Suprapubic skin (tissue), 4 donors: ENCODE data around the gene COL6A1. TPM values are rescaled to one million over a fixed set of nuclear protein-coding genes. Genes with fewer than 3 reads are reported as not detected.

Experiments
- DNase-seq, 2 donors: peaks; one replicate each; pipeline ENCODE4 v3.0.0-alpha.2; 2019; ENCODE audit warnings: low spot score in 2 of 2
- H3K27ac ChIP-seq: fragments of 200-600 bp; sonication (generic); one replicate; pipeline ENCODE4 v1.5.1; 2019
- H3K27me3 ChIP-seq: fragments of 200-600 bp; sonication (generic); one replicate; pipeline ENCODE4 v1.5.1; 2019
- H3K36me3 ChIP-seq: fragments of 200-600 bp; sonication (generic); one replicate; pipeline ENCODE4 v1.5.1; 2019
- H3K4me1 ChIP-seq: fragments of 200-600 bp; sonication (generic); one replicate; pipeline ENCODE4 v1.5.1; 2019
- H3K4me3 ChIP-seq: fragments of 200-600 bp; sonication (generic); one replicate; pipeline ENCODE4 v1.5.1; 2019; ENCODE audit warnings: mild to moderate bottlenecking
- H3K9me3 ChIP-seq: fragments of 200-600 bp; sonication (generic); one replicate; pipeline ENCODE4 v1.5.1; 2019
- EP300 ChIP-seq: sonication (generic); formaldehyde crosslinking; IDR thresholded peaks from one replicate; pipeline ENCODE4 v1.6.1; 2017; ENCODE audit warnings: antibody characterized with exemption
- POLR2A ChIP-seq, 2 donors: fragments of 450-650 bp; IDR thresholded peaks; one replicate each; pipeline ENCODE4 v1.6.1; 2017; ENCODE audit warnings: antibody characterized with exemption in 2 of 2, mild to moderate bottlenecking in 2 of 2, moderate library complexity in 2 of 2
- POLR2AphosphoS5 ChIP-seq, 3 donors: sonication (generic); formaldehyde crosslinking; IDR thresholded peaks; one replicate each; pipeline ENCODE4 v1.6.1; 2017; ENCODE audit warnings: antibody characterized with exemption in 3 of 3
- WGBS: methylation state at CpG from one replicate; pipeline ENCODE4 v1.1.5; 2018; 5-methylcytosine and 5-hydroxymethylcytosine counted together
- total RNA-seq, 4 donors: library from RNA; depleted of rRNA; stranded (reverse); fragments of >200 nt; gene quantifications; one replicate each; pipeline ENCODE4 v1.1.0, GENCODE V29; 2016
- TF ChIP-seq, protein P1 (sequence below), 2 donors: fragments of 200-600 bp in 1 of 2; fragments of 450-650 bp in 1 of 2; sonication (generic) in 1 of 2; IDR thresholded peaks; one replicate each; pipeline ENCODE4 v1.5.1; 2016 to 2019; ENCODE audit warnings: antibody characterized with exemption in 2 of 2, mild to moderate bottlenecking in 1 of 2, moderate library complexity in 1 of 2

Gene COL6A1
- total RNA-seq, 4 donors from 2014 or later = 105 to 123 (median 109) TPM

DNA sequence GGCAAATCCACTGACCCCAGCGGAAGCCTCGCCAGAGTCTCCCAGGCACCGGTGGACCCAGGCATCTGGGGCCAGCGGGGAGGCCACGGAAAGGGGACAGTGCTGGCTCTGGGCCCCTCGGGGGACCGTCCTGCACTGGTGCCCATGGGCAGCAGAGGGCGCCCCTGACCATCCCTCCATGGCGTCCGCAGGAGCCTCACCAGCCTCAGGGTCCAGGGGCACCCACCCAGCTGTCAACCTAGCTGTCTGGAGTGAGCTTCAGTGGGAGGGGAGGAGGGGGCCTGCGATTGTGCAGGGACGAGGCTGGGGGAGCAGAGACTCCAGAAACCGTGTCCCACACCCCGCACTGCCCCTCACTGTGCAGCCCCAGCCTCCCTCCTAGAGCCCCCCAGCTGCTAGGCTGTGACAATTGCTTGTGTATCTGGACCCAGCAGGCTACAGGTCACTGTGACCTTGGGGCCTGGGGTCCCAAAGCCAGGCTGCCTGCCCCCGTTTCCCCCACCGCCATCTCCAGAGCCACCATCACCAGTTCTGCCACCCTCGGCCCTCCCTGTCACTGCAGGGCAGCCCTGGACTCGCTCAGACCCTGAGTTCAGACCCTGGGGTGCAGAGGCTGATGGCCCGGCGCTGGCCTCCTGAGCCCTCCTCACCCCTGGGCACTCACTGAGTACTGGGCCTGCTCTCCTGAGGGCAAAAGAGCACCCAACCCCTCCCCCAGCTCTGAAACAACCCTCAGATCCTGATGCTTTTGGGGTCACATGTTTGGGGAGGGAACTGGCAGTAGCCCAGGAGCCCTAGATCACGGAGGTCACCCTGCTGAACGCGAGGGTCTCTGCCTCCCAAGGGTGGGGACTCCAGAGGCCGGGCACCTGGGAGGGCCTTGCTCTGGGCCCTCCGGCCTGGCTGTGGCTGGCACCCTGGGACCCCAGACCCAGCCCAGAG lies 10.6 kb upstream of the COL6A1 start:
- peak; percentile 80 to 85 for DNase-seq
- TF ChIP-seq, protein P1, sequence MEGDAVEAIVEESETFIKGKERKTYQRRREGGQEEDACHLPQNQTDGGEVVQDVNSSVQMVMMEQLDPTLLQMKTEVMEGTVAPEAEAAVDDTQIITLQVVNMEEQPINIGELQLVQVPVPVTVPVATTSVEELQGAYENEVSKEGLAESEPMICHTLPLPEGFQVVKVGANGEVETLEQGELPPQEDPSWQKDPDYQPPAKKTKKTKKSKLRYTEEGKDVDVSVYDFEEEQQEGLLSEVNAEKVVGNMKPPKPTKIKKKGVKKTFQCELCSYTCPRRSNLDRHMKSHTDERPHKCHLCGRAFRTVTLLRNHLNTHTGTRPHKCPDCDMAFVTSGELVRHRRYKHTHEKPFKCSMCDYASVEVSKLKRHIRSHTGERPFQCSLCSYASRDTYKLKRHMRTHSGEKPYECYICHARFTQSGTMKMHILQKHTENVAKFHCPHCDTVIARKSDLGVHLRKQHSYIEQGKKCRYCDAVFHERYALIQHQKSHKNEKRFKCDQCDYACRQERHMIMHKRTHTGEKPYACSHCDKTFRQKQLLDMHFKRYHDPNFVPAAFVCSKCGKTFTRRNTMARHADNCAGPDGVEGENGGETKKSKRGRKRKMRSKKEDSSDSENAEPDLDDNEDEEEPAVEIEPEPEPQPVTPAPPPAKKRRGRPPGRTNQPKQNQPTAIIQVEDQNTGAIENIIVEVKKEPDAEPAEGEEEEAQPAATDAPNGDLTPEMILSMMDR (IDR thresholded peaks at IDR 0.05) = peak; percentile 75 to 87
- no peak for TF ChIP-seq POLR2AphosphoS5 (IDR thresholded peaks at IDR 0.05)
- Histone ChIP-seq H3K27me3 (peaks cover 6% of the 10 kb centered on the region), H3K36me3 (no peaks in the 10 kb centered on the region), H3K9me3 (no peaks in the 10 kb centered on the region), H3K4me1 (peaks cover 54% of the 10 kb centered on the region), H3K4me3 (no peak overlapping the region), H3K27ac (peak overlapping the region; percentile 93)
- WGBS = 40% methylated on average over 4 of the region's 25 CpGs

DNA sequence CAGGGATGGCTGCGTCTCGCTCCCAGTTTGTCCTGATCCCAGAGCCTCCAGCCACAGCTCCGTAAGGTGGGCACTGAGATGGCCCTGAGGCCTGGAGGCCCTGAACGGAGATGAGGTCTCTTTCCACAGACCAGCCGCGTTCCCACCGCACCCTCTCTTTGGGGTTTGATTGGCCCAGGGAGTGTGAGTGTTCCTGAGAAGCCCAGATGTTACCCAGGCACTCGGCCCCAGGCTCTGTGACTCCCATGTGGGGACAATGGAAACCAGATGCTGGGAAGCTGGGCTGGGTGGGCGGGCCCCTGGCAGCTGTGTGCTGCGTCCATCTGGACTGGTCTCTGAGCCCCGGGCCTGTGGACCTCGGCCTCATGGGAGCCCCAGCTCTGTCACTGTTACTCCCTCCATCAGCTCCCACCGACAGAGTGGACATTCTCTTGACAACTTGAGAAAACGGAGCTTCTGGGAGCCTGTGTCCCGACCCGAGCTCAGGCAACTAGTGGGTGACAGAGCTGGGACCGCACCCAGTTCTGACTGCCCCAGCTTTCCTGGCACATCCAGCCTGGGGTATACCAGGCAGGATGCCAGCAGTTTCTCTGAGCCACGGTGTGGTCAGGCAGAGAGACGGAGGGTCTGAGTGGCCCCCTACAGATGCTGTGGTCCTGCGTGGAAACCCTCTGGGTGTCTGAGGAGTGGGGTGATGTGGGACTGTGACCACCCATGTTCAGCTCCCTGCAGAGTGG lies 9.8 kb upstream of the COL6A1 start:
- peak in 1 of 3 donors; percentile 41 for TF ChIP-seq POLR2AphosphoS5 (IDR thresholded peaks at IDR 0.05)
- TF ChIP-seq POLR2A (IDR thresholded peaks at IDR 0.05) = no peak
- H3K4me1 ChIP-seq = peaks cover 54% of the 10 kb centered on the region
- 57% methylated on average over 17 of the region's 20 CpGs for WGBS
- H3K27me3 ChIP-seq = peaks cover 6% of the 10 kb centered on the region
- peak overlapping the region; percentile 49 for H3K4me3 ChIP-seq
- peak overlapping the region; percentile 93 for H3K27ac ChIP-seq
- no peaks in the 10 kb centered on the region for H3K36me3 ChIP-seq
- DNase-seq = peak; percentile 90 to 96
- no peaks in the 10 kb centered on the region for H3K9me3 ChIP-seq

DNA sequence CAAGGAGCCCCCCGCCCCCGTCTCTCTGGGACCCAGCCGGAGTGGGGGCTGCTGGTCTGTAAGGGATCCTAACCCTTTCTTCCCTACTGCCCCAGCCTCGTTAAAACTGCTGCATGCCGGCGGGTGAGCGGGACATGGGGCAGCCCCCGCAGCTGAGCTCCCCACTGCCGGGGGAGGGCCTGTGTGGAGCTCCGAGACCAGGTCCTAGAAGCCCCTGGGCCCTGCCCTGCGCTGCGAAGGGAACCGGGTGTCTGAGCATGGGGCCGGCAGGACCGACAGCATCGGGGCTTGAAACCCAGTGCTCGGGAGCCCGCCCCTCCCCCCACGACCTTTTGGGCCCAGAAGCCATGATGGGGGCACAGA lies 9.2 kb upstream of the COL6A1 start:
- peak; percentile 74 to 82 for DNase-seq
- WGBS = 75% methylated on average over 4 of the region's 19 CpGs
- H3K27ac ChIP-seq = peak overlapping the region; percentile 93
- peak overlapping the region; percentile 49 for H3K4me3 ChIP-seq
- H3K9me3 ChIP-seq = no peaks in the 10 kb centered on the region
- TF ChIP-seq EP300 (no peak), POLR2AphosphoS5 (IDR thresholded peaks at IDR 0.05) (no peak), POLR2A (IDR thresholded peaks at IDR 0.05) (no peak)
- TF ChIP-seq, protein P1 (IDR thresholded peaks at IDR 0.05) = no peak
- no peaks in the 10 kb centered on the region for H3K36me3 ChIP-seq
- H3K27me3 ChIP-seq = peaks cover 6% of the 10 kb centered on the region
- peaks cover 55% of the 10 kb centered on the region for H3K4me1 ChIP-seq

DNA sequence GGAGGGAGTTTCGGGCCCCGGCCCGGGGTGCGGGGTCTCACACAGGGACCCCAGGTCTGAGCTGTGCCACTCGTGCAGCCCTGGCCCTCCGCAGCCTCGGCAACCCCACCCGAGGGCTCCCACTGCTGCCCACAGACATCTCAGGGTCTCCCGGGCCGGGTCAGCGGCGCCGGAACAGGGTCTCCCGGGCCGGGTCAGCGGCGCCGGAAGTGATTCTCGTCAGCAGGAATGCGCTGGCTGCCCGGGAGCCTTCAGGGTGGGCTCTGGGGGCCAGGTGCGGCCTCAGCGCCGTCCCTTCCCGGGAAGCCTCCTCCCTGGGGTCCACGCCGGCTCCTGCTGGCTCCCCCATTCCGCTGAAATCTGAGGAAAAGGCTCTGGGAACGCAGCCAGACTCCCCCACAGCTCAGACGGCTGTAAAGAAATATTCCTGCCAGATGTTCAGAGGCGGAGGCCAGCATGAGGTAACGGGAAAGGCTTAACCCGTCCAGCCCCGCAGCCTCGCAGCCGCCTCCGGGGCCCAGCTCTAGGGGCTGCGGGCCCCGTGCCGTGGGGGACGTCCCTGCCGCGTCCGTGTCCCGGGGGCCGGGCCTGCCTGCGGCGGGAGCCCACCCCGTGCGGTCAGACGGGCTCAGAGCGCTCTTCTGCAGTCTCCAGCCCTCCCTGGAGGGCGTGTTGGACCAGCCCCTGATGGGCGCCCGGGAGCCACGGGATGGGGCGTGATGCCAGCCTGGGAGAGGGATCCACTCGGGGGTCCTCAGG lies 8.7 kb upstream of the COL6A1 start:
- Histone ChIP-seq H3K9me3 (no peaks in the 10 kb centered on the region), H3K27ac (peak overlapping the region; percentile 93), H3K36me3 (no peaks in the 10 kb centered on the region), H3K4me1 (peaks cover 60% of the 10 kb centered on the region), H3K4me3 (peak overlapping the region; percentile 49), H3K27me3 (peaks cover 6% of the 10 kb centered on the region)
- no CpG with 5 or more reads among the region's 58 CpGs for WGBS
- DNase-seq = peak; percentile 85 to 91
- TF ChIP-seq POLR2AphosphoS5 (IDR thresholded peaks at IDR 0.05) (no peak), EP300 (no peak), POLR2A (IDR thresholded peaks at IDR 0.05) (no peak)
- TF ChIP-seq, protein P1 (IDR thresholded peaks at IDR 0.05) = no peak

DNA sequence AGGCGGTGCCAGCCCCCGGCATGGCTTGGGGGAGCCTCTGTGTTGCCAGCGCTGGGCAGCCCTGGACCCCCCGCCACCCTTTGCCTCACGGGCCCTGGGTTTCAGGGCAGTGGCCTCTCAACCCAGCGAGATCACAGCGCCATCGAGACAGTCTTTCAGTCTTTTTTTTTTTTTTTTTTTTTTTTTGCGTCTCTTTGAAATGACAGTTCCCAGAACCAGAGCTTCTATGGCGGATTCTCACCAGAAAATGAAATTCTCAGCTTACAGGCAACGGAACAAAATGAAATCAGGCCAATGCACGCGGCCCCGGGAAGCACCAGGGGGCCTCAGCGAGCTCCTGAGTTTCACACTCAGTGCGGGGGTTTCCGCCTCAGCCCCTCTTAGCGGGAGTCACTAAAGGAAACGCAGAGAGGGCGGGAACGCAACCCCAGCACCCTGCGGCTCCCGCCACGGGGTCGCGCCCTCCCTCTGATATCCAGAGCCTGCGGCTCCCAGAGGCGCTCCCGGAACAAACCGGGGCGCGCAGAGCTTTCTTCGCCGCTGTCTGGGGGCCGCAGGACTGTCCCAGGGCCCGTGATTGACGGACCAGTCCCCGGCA lies 8.0 kb upstream of the COL6A1 start:
- Histone ChIP-seq H3K4me1 (peaks cover 64% of the 10 kb centered on the region), H3K27me3 (peaks cover 6% of the 10 kb centered on the region), H3K4me3 (peak overlapping the region; percentile 49), H3K9me3 (no peaks in the 10 kb centered on the region), H3K36me3 (no peaks in the 10 kb centered on the region), H3K27ac (peak overlapping the region; percentile 93)
- under 1% methylated on average over 28 of the region's 38 CpGs for WGBS
- TF ChIP-seq POLR2A (IDR thresholded peaks at IDR 0.05) (no peak), EP300 (no peak), POLR2AphosphoS5 (IDR thresholded peaks at IDR 0.05) (peak in 1 of 3 donors; percentile 30)
- TF ChIP-seq, protein P1 (IDR thresholded peaks at IDR 0.05) = peak; percentile 45 to 69
- DNase-seq = peak; percentile 91
